ENCODE measurements around the gene DARS2. TPM values are rescaled to one million over a fixed set of nuclear protein-coding genes. Genes with fewer than 3 reads are reported as not detected.

The DARS2 gene
- total and polyA plus RNA-seq, 10 of the 15 experiments (the other 5 are each of a cell fraction or from before 2014, with no cell fraction given), result 23.9 to 69.7 (median 37.3) TPM

DNA sequence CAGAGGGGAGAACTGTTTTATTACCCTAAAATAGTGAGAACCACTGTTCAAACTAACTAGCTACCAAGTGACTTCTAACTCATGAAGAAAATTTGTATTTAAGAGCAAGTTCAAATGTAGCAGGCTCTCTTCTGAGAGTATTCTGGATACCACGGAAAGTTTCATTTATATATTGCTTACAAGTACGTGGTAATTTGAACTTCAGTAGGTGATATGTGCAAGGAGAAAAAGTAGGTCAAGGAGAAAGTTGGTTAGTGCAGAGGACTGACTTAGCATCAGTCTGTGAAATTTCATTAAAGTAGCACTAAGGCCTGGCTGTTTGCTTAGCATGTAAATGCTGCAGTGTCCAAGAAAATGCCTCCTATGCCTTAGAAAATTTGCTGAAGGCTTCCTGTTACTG, 76.0 kb downstream of the DARS2 start (continued):
- TF ChIP-seq TBL1XR1 (IDR thresholded peaks at IDR 0.05; ENCODE audit: low read depth, low read length), result no peak

GRCh38 chr1:173900992-173901391, 76.5 kb downstream of the DARS2 start:
- Histone ChIP-seq H3K36me3 (ENCODE audit: control insufficient read depth in 2 of 2, insufficient read depth in 2 of 2, low read length in 1 of 2) (no peaks in the 10 kb centered on the region), H3K27ac (ENCODE audit: control insufficient read depth, insufficient read depth) (no peak overlapping the region), H3K9ac (ENCODE audit: control insufficient read depth, insufficient read depth, low read length) (no peak overlapping the region), H3K9me3 (replicated peaks; ENCODE audit: control insufficient read depth, insufficient read depth, low read length) (no peaks in the 10 kb centered on the region), H3K4me3 (no peak overlapping the region), H3K4me2 (ENCODE audit: control insufficient read depth, insufficient read depth) (no peak overlapping the region), H2AFZ (ENCODE audit: control insufficient read depth, low read depth, low read length) (no peak overlapping the region), H3K27me3 (replicated peaks in 1 of 2; ENCODE audit: control insufficient read depth in 2 of 2, insufficient read depth in 2 of 2, low read length in 1 of 2) (no peaks in the 10 kb centered on the region), H3K79me2 (ENCODE audit: control insufficient read depth, insufficient read depth, low read length) (no peaks in the 10 kb centered on the region), H4K20me1 (ENCODE audit: control insufficient read depth, insufficient read depth) (no peaks in the 10 kb centered on the region), H3K4me1 (ENCODE audit: control insufficient read depth, insufficient read depth, low read length) (peaks cover 6% of the 10 kb centered on the region; the same call in 1 of the 2 replicates)
- FAIRE-seq (no peak), DNase-seq (ENCODE audit: low read depth, low spot score) (no peak), ATAC-seq (no peak)
- no TSS peak for BruUV-seq (replicated peaks)
- intact Hi-C loops (cut with micrococcal nuclease; ENCODE audit: unreplicated experiment), result no loop called here
- WGBS (ENCODE audit: insufficient coverage, insufficient replicate concordance, low lambda C conversion rate, missing lambda C conversion rate), result 44% methylated on average over 3 of the region's 3 CpGs
- RAD21 ChIA-PET (ENCODE audit: unreplicated experiment), result interaction anchor here (0.7 kb wide), 1 partner anchor 822 kb away, joined by 3 read pairs; no protein-coding TSS in a partner anchor
- POLR2A ChIA-PET, result no interaction called here
- CTCF ChIA-PET, result interaction anchor here (1.5 kb wide), 1 partner anchor 13 kb away, joined by 4 read pairs; no protein-coding TSS in a partner anchor
- in situ Hi-C loops (cut with MboI), result no loop called here
- TF ChIP-seq TBL1XR1 (IDR thresholded peaks at IDR 0.05; ENCODE audit: low read depth, low read length), result no peak
- SMC1A ChIA-PET (ENCODE audit: uncharacterized antibody, unreplicated experiment), result no interaction called here

DNA sequence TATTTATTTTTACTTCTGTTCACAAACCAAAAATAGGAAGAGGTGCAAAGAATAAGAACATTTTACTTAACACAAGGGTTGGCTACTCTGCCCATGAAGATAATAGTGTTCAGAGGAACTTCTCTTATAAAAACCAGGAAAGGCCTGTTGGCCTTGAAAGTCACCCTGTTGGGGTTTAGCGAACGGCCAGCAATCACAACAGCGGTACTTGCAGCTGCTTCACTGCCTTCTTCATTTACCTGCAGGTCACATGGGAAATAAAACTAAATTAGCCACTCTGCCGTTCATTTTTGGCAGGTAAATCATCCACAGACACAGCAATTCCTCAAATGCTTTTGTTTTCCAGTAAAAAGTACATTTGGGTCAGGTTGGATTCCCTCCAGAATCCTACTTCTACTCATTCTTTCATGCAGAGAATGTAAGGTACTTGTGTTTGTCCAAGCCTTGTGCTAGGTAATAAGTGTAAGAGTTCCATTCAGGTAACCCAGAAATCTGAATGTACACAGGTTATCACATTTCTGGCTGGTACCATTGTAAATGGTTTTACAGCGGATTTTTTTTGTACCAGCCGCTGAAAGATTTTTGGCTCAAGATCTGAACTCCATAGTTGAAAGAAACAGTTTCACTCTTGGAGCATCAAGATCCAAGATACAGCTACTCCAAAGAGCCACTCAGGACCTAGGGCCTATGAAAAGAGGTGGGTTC, 79.5 kb downstream of the DARS2 start:
- Histone ChIP-seq H3K4me2 (ENCODE audit: control insufficient read depth, insufficient read depth) (no peak overlapping the region), H3K36me3 (ENCODE audit: control insufficient read depth in 2 of 2, insufficient read depth in 2 of 2, low read length in 1 of 2) (no peaks in the 10 kb centered on the region), H3K9me3 (replicated peaks; ENCODE audit: control insufficient read depth, insufficient read depth, low read length) (no peaks in the 10 kb centered on the region), H3K4me1 (ENCODE audit: control insufficient read depth, insufficient read depth, low read length) (peaks cover 6% of the 10 kb centered on the region; the same call in 1 of the 2 replicates), H2AFZ (ENCODE audit: control insufficient read depth, low read depth, low read length) (no peak overlapping the region), H3K79me2 (ENCODE audit: control insufficient read depth, insufficient read depth, low read length) (no peaks in the 10 kb centered on the region), H4K20me1 (ENCODE audit: control insufficient read depth, insufficient read depth) (no peaks in the 10 kb centered on the region), H3K4me3 (no peak overlapping the region), H3K27me3 (replicated peaks in 1 of 2; ENCODE audit: control insufficient read depth in 2 of 2, insufficient read depth in 2 of 2, low read length in 1 of 2) (no peaks in the 10 kb centered on the region), H3K9ac (ENCODE audit: control insufficient read depth, insufficient read depth, low read length) (no peak overlapping the region), H3K27ac (ENCODE audit: control insufficient read depth, insufficient read depth) (no peak overlapping the region)
- ChIA-PET POLR2A (no interaction called here), SMC1A (ENCODE audit: uncharacterized antibody, unreplicated experiment) (no interaction called here), CTCF (interaction anchor here (0.9 kb wide), 1 partner anchor 11 kb away, joined by 4 read pairs; no protein-coding TSS in a partner anchor), RAD21 (ENCODE audit: unreplicated experiment) (no interaction called here)
- BruUV-seq (replicated peaks), result no TSS peak
- in situ Hi-C loops (cut with MboI), result no loop called here
- no peak for ATAC-seq
- no peak for FAIRE-seq
- WGBS (ENCODE audit: insufficient coverage, insufficient replicate concordance, low lambda C conversion rate, missing lambda C conversion rate), result 89% methylated on average over 6 of the region's 6 CpGs
- TF ChIP-seq LARP7 (IDR thresholded peaks at IDR 0.05) (no peak), RAD51 (IDR thresholded peaks at IDR 0.05) (no peak), KDM1A (IDR thresholded peaks at IDR 0.05; ENCODE audit: borderline replicate concordance) (no peak), ZZZ3 (IDR thresholded peaks at IDR 0.05; ENCODE audit: control insufficient read depth, insufficient read length, low read depth) (no peak), CHD2 (IDR thresholded peaks at IDR 0.05; ENCODE audit: borderline replicate concordance, low read depth, low read length) (no peak), NRF1 (conservative IDR thresholded peaks at IDR 0.05; ENCODE audit: low read depth, low read length) (no peak), BCL3 (IDR thresholded peaks at IDR 0.05; ENCODE audit: borderline replicate concordance, insufficient read depth, low read depth, low read length, poor library complexity, severe bottlenecking) (no peak), SMARCA5 (IDR thresholded peaks at IDR 0.05) (no peak), DPF2 (IDR thresholded peaks at IDR 0.05) (no peak), FOS (IDR thresholded peaks at IDR 0.05; ENCODE audit: borderline replicate concordance, extremely low read depth, insufficient read length) (no peak)
- no peak for DNase-seq (ENCODE audit: low read depth, low spot score)
- intact Hi-C loops (cut with micrococcal nuclease; ENCODE audit: unreplicated experiment), result no loop called here

Data from GM12878 (cell line).